Measurements from ENCODE around the gene PHLDA3. TPM values are rescaled to one million over a fixed set of nuclear protein-coding genes. Genes with fewer than 3 reads are reported as not detected.

PHLDA3 gene
- total RNA-seq = 267 and 319 TPM in 2 replicates
- 271 TPM for polyA plus RNA-seq (2012)

- peak; percentile 95 for DNase-seq (ENCODE audit: low read depth)
Observed at GRCh38 chr1:201468844-201469644, at the start of gene PHLDA3. Gene PHLDA3, minus strand, starts transcription at chr1:201469188. Its CDS starts 402 bp downstream, at chr1:201468786.

- DNase-seq (ENCODE audit: low read depth) = no peak
Observed at GRCh38 chr1:201518071-201518470, 49.1 kb upstream of the PHLDA3 start.

GRCh38 chr1:201517631-201518030 lies 48.6 kb upstream of the PHLDA3 start:
- no peak for DNase-seq (ENCODE audit: low read depth)

- no peak for DNase-seq (ENCODE audit: low read depth)
Observed at GRCh38 chr1:201516511-201517127, 47.6 kb upstream of the PHLDA3 start.

- DNase-seq (ENCODE audit: low read depth) = no peak
Observed at GRCh38 chr1:201515895-201516294, 46.9 kb upstream of the PHLDA3 start.

- DNase-seq (ENCODE audit: low read depth) = no peak
Observed at GRCh38 chr1:201515062-201515750, 46.2 kb upstream of the PHLDA3 start.

GRCh38 chr1:201514466-201514865 lies 45.5 kb upstream of the PHLDA3 start:
- DNase-seq (ENCODE audit: low read depth) = no peak

- no peak for DNase-seq (ENCODE audit: low read depth)
Observed at GRCh38 chr1:201513498-201514243, 44.7 kb upstream of the PHLDA3 start.

GRCh38 chr1:201511941-201512539 lies 43.1 kb upstream of the PHLDA3 start:
- peak; percentile 72 for DNase-seq (ENCODE audit: low read depth)

GRCh38 chr1:201511396-201511940 lies 42.5 kb upstream of the PHLDA3 start:
- no peak for DNase-seq (ENCODE audit: low read depth)

- no peak for DNase-seq (ENCODE audit: low read depth)
Observed at GRCh38 chr1:201510734-201511133, 41.7 kb upstream of the PHLDA3 start.

GRCh38 chr1:201509601-201510374 lies 40.8 kb upstream of the PHLDA3 start:
- DNase-seq (ENCODE audit: low read depth) = no peak

- no peak for DNase-seq (ENCODE audit: low read depth)
Observed at GRCh38 chr1:201508809-201509208, 39.8 kb upstream of the PHLDA3 start.

GRCh38 chr1:201507360-201507675 lies 38.3 kb upstream of the PHLDA3 start:
- no peak for DNase-seq (ENCODE audit: low read depth)

- peak; percentile 82 for DNase-seq (ENCODE audit: low read depth)
Observed at GRCh38 chr1:201506557-201507359, 37.8 kb upstream of the PHLDA3 start, which contains the start of gene CSRP1. Gene CSRP1, minus strand, starts transcription at chr1:201507123. Its CDS starts 10,820 bp downstream, at chr1:201496303.

GRCh38 chr1:201506092-201506491 lies 37.1 kb upstream of the PHLDA3 start:
- no peak for DNase-seq (ENCODE audit: low read depth)

- peak; percentile 47 for DNase-seq (ENCODE audit: low read depth)
Observed at GRCh38 chr1:201505503-201505890, 36.5 kb upstream of the PHLDA3 start.

- DNase-seq (ENCODE audit: low read depth) = no peak
Observed at GRCh38 chr1:201504799-201505502, 36.0 kb upstream of the PHLDA3 start.
